ENCODE results near the gene IFT74. TPM values are rescaled to one million over a fixed set of nuclear protein-coding genes. Genes with fewer than 3 reads are reported as not detected.

IFT74 gene
- total RNA-seq, 1 experiment from 2014 or later = 15.2 TPM

DNA sequence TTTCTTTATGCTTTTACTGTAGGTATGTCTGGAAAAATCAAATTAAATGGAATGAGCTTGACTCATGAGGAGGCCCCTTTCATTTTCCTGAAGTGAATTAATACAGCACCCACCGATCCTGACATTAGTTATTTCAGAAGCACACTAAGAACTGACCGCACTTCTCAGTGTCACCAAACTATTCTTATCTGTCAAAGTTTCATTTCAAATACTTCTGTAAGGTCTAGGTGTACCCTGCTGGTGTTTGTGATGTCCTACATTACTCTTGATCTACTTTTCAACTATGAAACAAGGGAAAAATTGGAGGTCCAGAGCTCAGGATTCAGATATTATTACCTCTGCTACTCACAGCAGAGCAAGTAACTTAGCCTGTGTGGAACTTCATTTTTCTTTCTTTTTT is 151.0 kb downstream of the IFT74 start:
- DNase-seq (ENCODE audit: low spot score) = no peak
- Mint-ChIP-seq H3K36me3 (no peaks in the 10 kb centered on the region), H3K27ac (no peak overlapping the region), H3K27me3 (ENCODE audit: low read depth) (no peaks in the 10 kb centered on the region), H3K9me3 (no peaks in the 10 kb centered on the region), H3K4me1 (peaks cover 17% of the 10 kb centered on the region), H3K4me3 (no peak overlapping the region)
- POLR2A ChIA-PET = interaction anchor here (0.6 kb wide), 1 partner anchor 507 kb away, joined by 4 read pairs; no protein-coding TSS in a partner anchor
- TF ChIP-seq MLX (CRISPR knock-in tag; IDR thresholded peaks at IDR 0.05) (no peak), TP53 (CRISPR knock-in tag; IDR thresholded peaks at IDR 0.05) (no peak), NFE2L1 (CRISPR knock-in tag; IDR thresholded peaks at IDR 0.05) (no peak), E2F5 (CRISPR knock-in tag; IDR thresholded peaks at IDR 0.05) (no peak), ZNF425 (CRISPR knock-in tag; conservative IDR thresholded peaks at IDR 0.05) (no peak), NR2C2 (CRISPR knock-in tag; IDR thresholded peaks at IDR 0.05) (no peak), SMAD4 (CRISPR knock-in tag; IDR thresholded peaks at IDR 0.05) (no peak), ZNF416 (CRISPR knock-in tag; IDR thresholded peaks at IDR 0.05) (no peak), FOXJ3 (CRISPR knock-in tag; IDR thresholded peaks at IDR 0.05; ENCODE audit: borderline replicate concordance) (no peak), SOX15 (CRISPR knock-in tag; IDR thresholded peaks at IDR 0.05) (no peak), ESRRA (CRISPR knock-in tag; IDR thresholded peaks at IDR 0.05; ENCODE audit: borderline replicate concordance) (no peak)
- ATAC-seq = no peak
- CTCF ChIA-PET = no interaction called here

GRCh38 chr9:27108981-27109541 is 152.8 kb downstream of the IFT74 start, which contains the start of gene TEK:
Gene TEK, plus strand, starts transcription at chr9:27109225. Its CDS starts 366 bp downstream, at chr9:27109591.
- Mint-ChIP-seq H3K27me3 (ENCODE audit: low read depth) (no peaks in the 10 kb centered on the region), H3K36me3 (no peaks in the 10 kb centered on the region), H3K4me3 (peak within 1 kb of the TSS; percentile 51), H3K4me1 (peaks cover 17% of the 10 kb centered on the region), H3K27ac (peak within 1 kb of the TSS; percentile 45; the same call in 1 of the 2 replicates), H3K9me3 (no peaks in the 10 kb centered on the region)
- TF ChIP-seq USF1 (CRISPR knock-in tag; IDR thresholded peaks at IDR 0.05) = no peak
- no peak for TF ChIP-seq SMAD4 (CRISPR knock-in tag; IDR thresholded peaks at IDR 0.05)
- TF ChIP-seq SP1 (CRISPR knock-in tag; conservative IDR thresholded peaks at IDR 0.05) = no peak
- no peak for TF ChIP-seq CBFB (CRISPR knock-in tag; IDR thresholded peaks at IDR 0.05; ENCODE audit: low read depth)
- TF ChIP-seq ZNF416 (CRISPR knock-in tag; IDR thresholded peaks at IDR 0.05) = no peak
- TF ChIP-seq HMGXB4 (CRISPR knock-in tag; IDR thresholded peaks at IDR 0.05) = no peak
- no peak for TF ChIP-seq ZNF281 (CRISPR knock-in tag; IDR thresholded peaks at IDR 0.05)
- no peak for TF ChIP-seq NFYB (CRISPR knock-in tag; conservative IDR thresholded peaks at IDR 0.05; ENCODE audit: low read depth)
- ATAC-seq (peak; percentile 93), DNase-seq (ENCODE audit: low spot score) (no peak)
- ChIA-PET CTCF (no interaction called here), POLR2A (no interaction called here)

Measured in WTC11 (cell line).